ENCODE data around the gene ANXA5. TPM values are rescaled to one million over a fixed set of nuclear protein-coding genes. Genes with fewer than 3 reads are reported as not detected.

The ANXA5 gene
- total RNA-seq, 1 experiment from 2014 or later, result 231 TPM

DNA sequence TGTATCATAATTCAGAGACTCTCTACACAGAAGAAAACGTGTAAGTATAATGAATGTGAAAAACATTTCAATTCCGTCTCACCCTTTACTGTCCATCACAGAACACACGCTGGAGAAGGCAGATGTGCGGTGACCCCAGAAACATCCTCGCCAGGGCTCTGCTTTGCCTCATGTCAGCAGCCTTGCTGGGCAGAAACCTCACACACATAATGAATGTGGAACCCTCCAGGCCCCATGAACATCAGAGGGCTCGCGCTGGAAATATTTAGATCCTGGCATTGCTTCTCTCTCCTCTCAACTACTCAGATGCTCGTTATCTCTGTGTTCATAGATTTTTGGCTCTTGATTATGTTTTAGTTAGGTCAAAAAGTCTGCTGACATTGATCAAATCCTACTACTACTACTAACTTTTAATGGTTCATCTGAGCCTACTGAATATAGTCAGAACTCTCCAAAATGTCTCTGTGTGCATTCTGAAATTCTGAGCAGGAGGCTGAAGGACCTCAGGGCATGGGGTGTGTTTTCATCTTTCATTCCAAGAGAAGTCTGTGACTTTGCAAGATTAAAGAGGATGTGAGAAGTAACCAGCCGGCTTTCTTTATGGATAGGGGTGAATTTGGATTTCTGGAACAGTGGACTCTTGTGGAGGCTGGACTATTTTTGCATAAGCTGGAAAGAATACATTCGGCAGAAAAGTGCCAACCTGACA, 41.2 kb upstream of the ANXA5 start:
- Histone ChIP-seq H3K56ac (ENCODE audit: insufficient read length, low read depth, low read length) (no peak overlapping the region), H3K27ac (ENCODE audit: insufficient read length, low read depth, low read length) (no peak overlapping the region), H3K79me1 (ENCODE audit: insufficient read depth, low read depth, low read length, poor library complexity, severe bottlenecking) (no peaks in the 10 kb centered on the region), H4K20me1 (ENCODE audit: control insufficient read depth, insufficient read depth, insufficient read length) (no peaks in the 10 kb centered on the region), H2AK5ac (ENCODE audit: insufficient read length, low read length) (no peak overlapping the region), H2BK12ac (ENCODE audit: insufficient read length, low read depth, low read length) (no peak overlapping the region), H3K4me2 (ENCODE audit: insufficient read depth, insufficient read length, low read length) (no peak overlapping the region), H2BK15ac (ENCODE audit: low read depth, low read length) (no peak overlapping the region), H3K18ac (ENCODE audit: insufficient read length, low read depth, low read length) (no peak overlapping the region), H3K4me1 (ENCODE audit: insufficient read depth, low read length) (no peaks in the 10 kb centered on the region), H4K8ac (replicated peaks; ENCODE audit: insufficient read length, low read depth, low read length) (no peak overlapping the region), H3K23ac (ENCODE audit: insufficient read length, low read depth, low read length) (no peak overlapping the region), H2BK20ac (ENCODE audit: low read depth, low read length, poor library complexity, severe bottlenecking) (no peak overlapping the region), H3T11ph (ENCODE audit: low read length) (no peak overlapping the region), H3K9ac (ENCODE audit: extremely low read depth, insufficient read length, low read length) (no peak overlapping the region), H3K27me3 (ENCODE audit: insufficient read depth, low read length) (no peaks in the 10 kb centered on the region), H3K9me3 (ENCODE audit: control insufficient read depth, low read depth, low read length) (no peaks in the 10 kb centered on the region), H4K5ac (ENCODE audit: insufficient read length, low read depth, low read length) (no peak overlapping the region), H3K23me2 (ENCODE audit: insufficient read length, low read depth, low read length, poor library complexity, severe bottlenecking) (no peaks in the 10 kb centered on the region), H4K91ac (ENCODE audit: insufficient read length, low read depth, low read length) (no peak overlapping the region), H3K4ac (ENCODE audit: low read depth, low read length) (no peak overlapping the region), H2BK5ac (ENCODE audit: insufficient read length, low read length) (no peak overlapping the region), H3K79me2 (ENCODE audit: insufficient read depth, low read length) (no peaks in the 10 kb centered on the region), H2AFZ (ENCODE audit: low read length) (no peak overlapping the region), H2BK120ac (ENCODE audit: low read depth, low read length, poor library complexity, severe bottlenecking) (no peak overlapping the region), H3K14ac (ENCODE audit: insufficient read depth, low read length) (no peak overlapping the region)
- peaks cover 16% of the 10 kb centered on the region for H3K27me3 Mint-ChIP-seq (ENCODE audit: low read depth)
- DNase-seq, result no peak
- H3K4me3 Mint-ChIP-seq, result no peak overlapping the region
- peaks cover 20% of the 10 kb centered on the region in 2 experiments for H3K4me1 Mint-ChIP-seq
- no peaks in the 10 kb centered on the region for H3K9me3 Mint-ChIP-seq
- H3K36me3 Mint-ChIP-seq (ENCODE audit: insufficient read depth in 1 of 3, low read depth in 3 of 3), result no peaks in the 10 kb centered on the region
- WGBS (ENCODE audit: extremely low coverage, insufficient read length, low lambda C conversion rate), result no CpG with 5 or more reads among the region's 10 CpGs
- no peak overlapping the region for H3K27ac Mint-ChIP-seq
- TF ChIP-seq, protein P1, sequence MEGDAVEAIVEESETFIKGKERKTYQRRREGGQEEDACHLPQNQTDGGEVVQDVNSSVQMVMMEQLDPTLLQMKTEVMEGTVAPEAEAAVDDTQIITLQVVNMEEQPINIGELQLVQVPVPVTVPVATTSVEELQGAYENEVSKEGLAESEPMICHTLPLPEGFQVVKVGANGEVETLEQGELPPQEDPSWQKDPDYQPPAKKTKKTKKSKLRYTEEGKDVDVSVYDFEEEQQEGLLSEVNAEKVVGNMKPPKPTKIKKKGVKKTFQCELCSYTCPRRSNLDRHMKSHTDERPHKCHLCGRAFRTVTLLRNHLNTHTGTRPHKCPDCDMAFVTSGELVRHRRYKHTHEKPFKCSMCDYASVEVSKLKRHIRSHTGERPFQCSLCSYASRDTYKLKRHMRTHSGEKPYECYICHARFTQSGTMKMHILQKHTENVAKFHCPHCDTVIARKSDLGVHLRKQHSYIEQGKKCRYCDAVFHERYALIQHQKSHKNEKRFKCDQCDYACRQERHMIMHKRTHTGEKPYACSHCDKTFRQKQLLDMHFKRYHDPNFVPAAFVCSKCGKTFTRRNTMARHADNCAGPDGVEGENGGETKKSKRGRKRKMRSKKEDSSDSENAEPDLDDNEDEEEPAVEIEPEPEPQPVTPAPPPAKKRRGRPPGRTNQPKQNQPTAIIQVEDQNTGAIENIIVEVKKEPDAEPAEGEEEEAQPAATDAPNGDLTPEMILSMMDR (conservative IDR thresholded peaks at IDR 0.05), result no peak
